GM12864 (cell line): Measurements from ENCODE around the gene AKAP13.

ENCODE experiments used
- DNase-seq: peaks from one replicate; pipeline ENCODE4 v3.0.0-alpha.2; 2011; ENCODE audit warnings: low read depth
- H3K4me3 ChIP-seq: 2 replicates; pipeline ENCODE4 v1.5.1; 2011; ENCODE audit warnings: mild to moderate bottlenecking, low read depth, low read length, control low read depth
- TF ChIP-seq, protein P1 (sequence below): IDR thresholded peaks from 2 replicates; pipeline ENCODE4 v1.5.1; 2011; ENCODE audit warnings: low read depth, mild to moderate bottlenecking, moderate library complexity, low read length, control low read depth, inconsistent platforms; ENCODE audit errors: missing control alignments

AKAP13 gene

DNA sequence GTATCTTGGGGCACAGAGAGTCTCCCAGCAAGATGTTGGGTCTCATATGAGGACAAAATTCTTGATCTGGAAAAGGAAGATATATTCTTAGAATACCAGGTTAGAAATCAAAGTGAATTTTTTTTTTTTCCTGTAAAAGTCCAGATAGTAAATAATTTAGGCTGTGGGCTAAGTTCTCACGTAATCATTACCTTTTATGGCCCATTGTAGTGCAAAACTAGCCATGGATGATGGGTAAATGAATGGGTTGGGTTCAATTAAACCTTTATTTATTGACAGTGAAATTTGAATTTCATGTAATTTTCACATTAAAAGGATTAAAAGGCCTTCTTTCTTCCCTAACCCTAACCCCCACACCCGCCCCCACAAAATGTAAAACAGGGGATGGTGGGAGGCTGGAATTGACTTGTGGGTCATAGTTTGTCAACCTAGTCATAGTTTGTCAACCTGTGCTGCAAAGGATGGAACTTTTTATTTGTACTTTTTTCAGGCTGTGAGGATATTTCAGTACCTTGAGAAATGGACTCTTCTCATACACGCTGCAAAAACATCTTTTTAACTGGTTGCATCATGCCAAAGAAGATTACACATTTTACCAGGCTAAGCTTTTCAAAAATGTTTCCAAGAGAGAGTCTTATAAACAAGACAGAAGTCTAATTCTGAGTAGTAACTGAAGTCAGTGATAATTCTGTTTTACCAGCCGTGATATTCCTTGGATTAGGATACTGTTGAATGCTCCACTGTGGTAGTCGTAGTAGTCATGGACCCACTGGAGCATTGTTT lies 138.8 kb downstream of the AKAP13 start:
- no peak for DNase-seq
- TF ChIP-seq, protein P1, sequence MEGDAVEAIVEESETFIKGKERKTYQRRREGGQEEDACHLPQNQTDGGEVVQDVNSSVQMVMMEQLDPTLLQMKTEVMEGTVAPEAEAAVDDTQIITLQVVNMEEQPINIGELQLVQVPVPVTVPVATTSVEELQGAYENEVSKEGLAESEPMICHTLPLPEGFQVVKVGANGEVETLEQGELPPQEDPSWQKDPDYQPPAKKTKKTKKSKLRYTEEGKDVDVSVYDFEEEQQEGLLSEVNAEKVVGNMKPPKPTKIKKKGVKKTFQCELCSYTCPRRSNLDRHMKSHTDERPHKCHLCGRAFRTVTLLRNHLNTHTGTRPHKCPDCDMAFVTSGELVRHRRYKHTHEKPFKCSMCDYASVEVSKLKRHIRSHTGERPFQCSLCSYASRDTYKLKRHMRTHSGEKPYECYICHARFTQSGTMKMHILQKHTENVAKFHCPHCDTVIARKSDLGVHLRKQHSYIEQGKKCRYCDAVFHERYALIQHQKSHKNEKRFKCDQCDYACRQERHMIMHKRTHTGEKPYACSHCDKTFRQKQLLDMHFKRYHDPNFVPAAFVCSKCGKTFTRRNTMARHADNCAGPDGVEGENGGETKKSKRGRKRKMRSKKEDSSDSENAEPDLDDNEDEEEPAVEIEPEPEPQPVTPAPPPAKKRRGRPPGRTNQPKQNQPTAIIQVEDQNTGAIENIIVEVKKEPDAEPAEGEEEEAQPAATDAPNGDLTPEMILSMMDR = no peak
- no peak overlapping the region for H3K4me3 ChIP-seq

GRCh38 chr15:85520650-85521049 lies 140.2 kb downstream of the AKAP13 start:
- TF ChIP-seq, protein P1 = no peak
- no peak overlapping the region for H3K4me3 ChIP-seq
- DNase-seq = no peak

DNA sequence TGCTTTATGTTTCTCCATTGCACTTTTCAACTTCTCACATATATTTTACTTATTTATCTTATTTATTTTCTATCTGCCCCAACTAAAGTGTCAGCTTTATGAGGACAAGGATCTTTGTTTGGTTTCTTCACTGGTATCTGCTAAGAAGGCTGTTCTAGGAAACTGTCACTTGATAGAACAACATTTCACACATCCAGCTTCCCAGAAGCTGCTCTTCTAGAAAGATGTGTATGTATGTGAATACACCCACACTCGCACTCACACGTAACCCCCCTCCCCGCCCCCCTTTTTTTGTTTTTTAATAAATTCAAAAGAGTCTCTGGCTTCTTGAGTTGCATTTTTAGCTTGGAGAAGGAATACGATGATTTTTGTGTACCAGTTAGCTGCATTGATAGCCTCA lies 143.1 kb downstream of the AKAP13 start:
- H3K4me3 ChIP-seq = no peak overlapping the region
- TF ChIP-seq, protein P1 = no peak
- DNase-seq = no peak

GRCh38 chr15:85525755-85526154 lies 145.4 kb downstream of the AKAP13 start:
- TF ChIP-seq, protein P1 = no peak
- no peak for DNase-seq
- no peak overlapping the region for H3K4me3 ChIP-seq

DNA sequence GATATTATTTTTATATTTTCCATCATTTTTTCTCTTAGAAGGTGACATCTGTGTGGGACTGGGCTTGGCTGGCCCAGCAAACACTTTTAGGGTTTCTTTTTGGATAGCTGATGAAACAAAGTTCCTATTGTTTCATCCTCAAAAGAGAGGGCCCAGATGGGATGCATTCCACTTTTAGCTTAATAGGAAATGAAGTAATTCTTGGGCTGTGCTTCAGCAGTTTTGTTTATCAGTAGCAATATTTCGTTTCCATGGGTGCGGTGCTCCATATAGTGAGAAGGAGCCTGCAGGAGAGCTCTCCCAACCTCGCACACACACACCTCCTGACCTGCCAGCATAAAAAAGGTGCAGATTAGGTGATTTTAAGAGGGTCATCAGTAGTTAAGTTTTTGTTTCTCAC lies 147.5 kb downstream of the AKAP13 start:
- H3K4me3 ChIP-seq = no peak overlapping the region
- DNase-seq = no peak
- TF ChIP-seq, protein P1 = no peak

GRCh38 chr15:85530079-85530478 lies 149.7 kb downstream of the AKAP13 start:
- no peak overlapping the region for H3K4me3 ChIP-seq
- DNase-seq = no peak
- TF ChIP-seq, protein P1 = no peak

- TF ChIP-seq, protein P1 = no peak
- no peak overlapping the region for H3K4me3 ChIP-seq
- DNase-seq = no peak
Measured at GRCh38 chr15:85531083-85531482, 150.7 kb downstream of the AKAP13 start.
